ENCODE measurements around the gene SOD1. TPM values are rescaled to one million over a fixed set of nuclear protein-coding genes. Genes with fewer than 3 reads are reported as not detected.

Gene SOD1
- total and polyA plus RNA-seq, 2 donors (not counting 1 experiment from before 2014, with no cell fraction given) = 91.2 to 123 TPM

DNA sequence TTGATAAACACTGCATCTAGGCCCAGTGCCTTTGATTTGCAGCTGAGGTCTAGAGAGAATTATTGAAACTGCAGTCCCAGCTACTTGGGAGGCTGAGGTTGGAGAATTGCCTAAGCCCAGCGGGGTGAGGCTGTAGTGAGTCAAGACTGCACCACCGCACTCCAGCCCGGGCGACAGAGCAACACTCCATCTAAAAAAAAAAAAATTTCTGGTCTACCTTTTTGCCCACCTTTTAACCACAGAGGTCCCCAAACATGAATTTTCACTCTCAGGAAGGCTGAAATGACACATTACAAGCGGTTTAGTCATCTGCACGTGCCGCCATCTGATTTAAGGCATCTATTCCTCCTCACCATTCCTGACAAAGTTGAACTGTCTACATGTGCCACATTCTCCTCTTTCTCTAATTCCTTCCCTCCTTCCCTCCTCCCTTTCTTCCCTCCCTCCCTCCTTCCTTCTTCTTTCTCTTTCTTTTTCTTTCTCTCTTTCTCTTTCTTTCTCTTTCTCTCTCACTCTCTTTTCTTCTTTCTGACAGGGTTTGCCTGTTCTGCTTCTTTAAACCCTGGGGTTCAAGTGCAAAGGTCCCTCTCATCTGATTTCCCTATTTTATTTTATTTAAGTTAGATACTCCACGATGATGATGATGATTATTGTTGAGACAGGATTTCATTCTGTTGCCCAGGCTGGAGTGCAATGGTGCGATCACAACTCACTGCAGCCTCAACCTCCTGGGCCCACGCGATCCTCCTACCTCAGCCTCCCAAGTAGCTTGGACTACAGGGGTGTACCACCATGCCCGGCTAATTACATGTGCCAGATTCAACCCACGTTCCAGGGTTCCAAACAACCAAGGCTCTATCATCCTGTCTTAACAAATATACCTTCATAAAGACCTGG is 3.0 kb upstream of the SOD1 start:
- Histone ChIP-seq H3K36me3 (replicated peaks in 1 of 2; ENCODE audit: control extremely low read depth in 1 of 2, control insufficient read depth in 1 of 2, extremely low read depth in 1 of 2, insufficient read depth in 2 of 2, low read length in 1 of 2) (no peaks in the 10 kb centered on the region), H3K4me3 (ENCODE audit: control extremely low read depth in 1 of 5, extremely low read depth in 1 of 5, insufficient read depth in 1 of 5, low read depth in 2 of 5, low read length in 4 of 5) (no peak overlapping the region), H3K4me1 (ENCODE audit: control insufficient read depth in 2 of 2, insufficient read depth in 2 of 2, low read length in 2 of 2) (peaks cover 15 to 20% of the 10 kb centered on the region in 2 donors), H3K9ac (ENCODE audit: low read length) (no peak overlapping the region), H3K27ac (ENCODE audit: low read length in 2 of 2) (no peak overlapping the region), H3K79me2 (ENCODE audit: control insufficient read depth, insufficient read depth, low read length) (peaks cover 18% of the 10 kb centered on the region), H3K4me2 (replicated peaks; ENCODE audit: low read depth, low read length, poor library complexity, severe bottlenecking) (no peak overlapping the region), H4K20me1 (ENCODE audit: control insufficient read depth, insufficient read depth, low read length, poor library complexity, severe bottlenecking) (peaks cover 11% of the 10 kb centered on the region), H3K27me3 (replicated peaks in 1 of 4; ENCODE audit: control extremely low read depth in 1 of 4, control insufficient read depth in 3 of 4, insufficient read depth in 4 of 4, low read length in 3 of 4) (no peaks in the 10 kb centered on the region), H2AFZ (ENCODE audit: insufficient read depth, low read depth, low read length, poor library complexity, severe bottlenecking) (peak overlapping the region; percentile 67), H3K9me3 (ENCODE audit: control extremely low read depth in 1 of 3, control insufficient read depth in 2 of 3, insufficient read depth in 1 of 3, low read length in 2 of 3) (peaks cover 0 to 6% (median 0%) of the 10 kb centered on the region in 3 donors)
- POLR2A ChIA-PET = no interaction called here
- Mint-ChIP-seq H3K27ac (peak overlapping the region; percentile 16), H3K9me3 (ENCODE audit: insufficient read depth) (no peaks in the 10 kb centered on the region), H3K4me1 (peaks cover 34% of the 10 kb centered on the region), H3K4me3 (peak overlapping the region; percentile 35), H3K27me3 (no peaks in the 10 kb centered on the region)
- ATAC-seq (ENCODE audit: low read depth) (no peak), DNase-seq (no peak)
- no peak for TF ChIP-seq EZH2 (IDR thresholded peaks at IDR 0.05; ENCODE audit: borderline replicate concordance, insufficient read depth, low read depth, low read length, poor library complexity, severe bottlenecking)
- TF ChIP-seq, protein P1, sequence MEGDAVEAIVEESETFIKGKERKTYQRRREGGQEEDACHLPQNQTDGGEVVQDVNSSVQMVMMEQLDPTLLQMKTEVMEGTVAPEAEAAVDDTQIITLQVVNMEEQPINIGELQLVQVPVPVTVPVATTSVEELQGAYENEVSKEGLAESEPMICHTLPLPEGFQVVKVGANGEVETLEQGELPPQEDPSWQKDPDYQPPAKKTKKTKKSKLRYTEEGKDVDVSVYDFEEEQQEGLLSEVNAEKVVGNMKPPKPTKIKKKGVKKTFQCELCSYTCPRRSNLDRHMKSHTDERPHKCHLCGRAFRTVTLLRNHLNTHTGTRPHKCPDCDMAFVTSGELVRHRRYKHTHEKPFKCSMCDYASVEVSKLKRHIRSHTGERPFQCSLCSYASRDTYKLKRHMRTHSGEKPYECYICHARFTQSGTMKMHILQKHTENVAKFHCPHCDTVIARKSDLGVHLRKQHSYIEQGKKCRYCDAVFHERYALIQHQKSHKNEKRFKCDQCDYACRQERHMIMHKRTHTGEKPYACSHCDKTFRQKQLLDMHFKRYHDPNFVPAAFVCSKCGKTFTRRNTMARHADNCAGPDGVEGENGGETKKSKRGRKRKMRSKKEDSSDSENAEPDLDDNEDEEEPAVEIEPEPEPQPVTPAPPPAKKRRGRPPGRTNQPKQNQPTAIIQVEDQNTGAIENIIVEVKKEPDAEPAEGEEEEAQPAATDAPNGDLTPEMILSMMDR (IDR thresholded peaks at IDR 0.05) = no peak
- CTCF ChIA-PET = no interaction called here
- 78% methylated on average over 11 of the region's 13 CpGs for WGBS (ENCODE audit: insufficient coverage)
- intact Hi-C loops (cut with micrococcal nuclease) = loop anchor here (5.0 kb wide), 3 partner anchors 216 to 1116 kb away; partner anchors contain the start of genes HUNK, PAXBP1 and URB1

DNA sequence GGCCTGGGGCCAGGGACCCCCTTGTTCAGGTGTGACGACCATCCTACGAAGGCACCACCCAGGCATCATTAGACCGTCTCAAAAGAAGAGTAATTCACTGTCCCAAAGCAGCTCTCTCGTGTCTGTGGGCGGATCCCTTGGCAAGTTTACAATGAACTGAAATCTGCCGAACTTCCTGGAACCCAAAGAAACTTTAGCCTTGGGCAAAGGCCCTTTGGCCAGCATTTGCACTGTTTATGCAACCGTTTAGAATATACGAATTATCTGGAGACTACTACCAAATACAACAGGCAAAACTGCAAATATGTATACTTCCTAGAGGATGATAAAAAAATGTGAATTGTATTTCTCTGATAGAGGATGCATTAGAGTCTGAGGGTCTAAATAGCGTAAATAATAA is 1.4 kb upstream of the SOD1 start:
- Histone ChIP-seq H3K27me3 (replicated peaks in 1 of 4; ENCODE audit: control extremely low read depth in 1 of 4, control insufficient read depth in 3 of 4, insufficient read depth in 4 of 4, low read length in 3 of 4) (no peaks in the 10 kb centered on the region), H3K4me2 (replicated peaks; ENCODE audit: low read depth, low read length, poor library complexity, severe bottlenecking) (no peak overlapping the region), H2AFZ (ENCODE audit: insufficient read depth, low read depth, low read length, poor library complexity, severe bottlenecking) (no peak overlapping the region), H3K27ac (ENCODE audit: low read length in 2 of 2) (no peak overlapping the region), H3K9me3 (ENCODE audit: control extremely low read depth in 1 of 3, control insufficient read depth in 2 of 3, insufficient read depth in 1 of 3, low read length in 2 of 3) (peaks cover 0 to 6% (median 0%) of the 10 kb centered on the region in 3 donors), H3K9ac (ENCODE audit: low read length) (no peak overlapping the region), H3K79me2 (ENCODE audit: control insufficient read depth, insufficient read depth, low read length) (peaks cover 33% of the 10 kb centered on the region), H4K20me1 (ENCODE audit: control insufficient read depth, insufficient read depth, low read length, poor library complexity, severe bottlenecking) (peaks cover 26% of the 10 kb centered on the region), H3K36me3 (replicated peaks in 1 of 2; ENCODE audit: control extremely low read depth in 1 of 2, control insufficient read depth in 1 of 2, extremely low read depth in 1 of 2, insufficient read depth in 2 of 2, low read length in 1 of 2) (no peaks in the 10 kb centered on the region), H3K4me3 (ENCODE audit: control extremely low read depth in 1 of 5, extremely low read depth in 1 of 5, insufficient read depth in 1 of 5, low read depth in 2 of 5, low read length in 4 of 5) (no peak overlapping the region), H3K4me1 (ENCODE audit: control insufficient read depth in 2 of 2, insufficient read depth in 2 of 2, low read length in 2 of 2) (peaks cover 21 to 23% of the 10 kb centered on the region in 2 donors)
- 92% methylated on average over 6 of the region's 9 CpGs for WGBS (ENCODE audit: insufficient coverage)
- no peaks in the 10 kb centered on the region for H3K27me3 Mint-ChIP-seq
- DNase-seq (no peak), ATAC-seq (ENCODE audit: low read depth) (no peak)
- ChIA-PET POLR2A (no interaction called here), CTCF (interaction anchor here (1.1 kb wide), 1 partner anchor 9 kb away, joined by 3 read pairs; no protein-coding TSS in a partner anchor)
- peak overlapping the region; percentile 13 for H3K4me3 Mint-ChIP-seq
- TF ChIP-seq EZH2 (IDR thresholded peaks at IDR 0.05; ENCODE audit: borderline replicate concordance, insufficient read depth, low read depth, low read length, poor library complexity, severe bottlenecking) = no peak
- TF ChIP-seq, protein P1 (IDR thresholded peaks at IDR 0.05) = no peak
- intact Hi-C loops (cut with micrococcal nuclease) = loop anchor here (2.0 to 5.0 kb wide), 4 partner anchors 99 to 1114 kb away; partner anchors contain the start of genes HUNK, PAXBP1 and URB1
- H3K27ac Mint-ChIP-seq = no peak overlapping the region
- H3K9me3 Mint-ChIP-seq (ENCODE audit: insufficient read depth) = no peaks in the 10 kb centered on the region
- peaks cover 45% of the 10 kb centered on the region for H3K4me1 Mint-ChIP-seq
